Activated CD4-positive, alpha-beta T cell treated with anti-CD3 and anti-CD28 coated beads, Interleukin-2, Interleukin-4, amounts not matched to agents 100 ng/mL and 50 ng/mL, durations not matched to agents 16 hours and 8 hours (primary cell): ENCODE data around the gene PGM2.

Experiments
- DNase-seq: peaks from one replicate; pipeline ENCODE4 v3.0.0-alpha.2; 2020; ENCODE audit warnings: low spot score

PGM2 gene

DNA sequence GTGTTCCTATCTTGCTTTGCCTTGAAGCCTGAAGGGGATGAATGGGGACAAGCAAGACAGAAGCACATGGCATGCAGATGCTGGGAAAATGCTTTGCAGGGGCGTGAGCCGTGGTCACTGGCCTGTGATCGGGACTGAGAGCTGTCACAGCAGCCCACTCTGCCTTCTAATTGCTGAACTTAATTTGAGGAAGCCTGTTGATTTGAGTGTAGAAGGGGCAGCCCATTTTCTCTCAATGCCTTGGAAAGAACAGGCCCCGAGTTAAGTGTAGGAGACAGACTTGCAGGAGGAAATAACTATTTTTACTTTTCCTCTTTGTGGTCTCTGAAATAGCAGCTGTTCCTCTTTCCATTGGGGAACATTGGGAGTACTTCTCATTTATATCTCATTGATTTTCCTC, 38.3 kb downstream of the PGM2 start:
- DNase-seq, result no peak

DNA sequence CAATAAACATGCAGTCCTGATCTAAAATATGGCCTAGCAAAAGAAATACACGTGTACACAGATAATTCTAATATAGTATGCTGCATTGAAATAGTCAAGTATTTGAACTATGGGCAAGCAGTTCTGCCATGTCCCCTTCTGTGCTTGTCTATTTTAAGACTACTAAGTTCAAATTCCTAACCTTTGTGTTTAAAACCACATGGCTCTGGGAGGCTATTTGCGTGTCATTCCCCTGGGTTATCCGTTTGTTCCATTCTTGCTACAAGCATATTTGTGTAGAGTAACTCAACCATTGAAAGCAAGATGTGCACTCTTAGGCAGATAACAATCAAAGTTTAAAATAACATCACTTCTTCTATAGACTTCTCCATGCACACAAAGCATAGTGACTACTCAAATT, 39.0 kb downstream of the PGM2 start:
- DNase-seq, result no peak

DNA sequence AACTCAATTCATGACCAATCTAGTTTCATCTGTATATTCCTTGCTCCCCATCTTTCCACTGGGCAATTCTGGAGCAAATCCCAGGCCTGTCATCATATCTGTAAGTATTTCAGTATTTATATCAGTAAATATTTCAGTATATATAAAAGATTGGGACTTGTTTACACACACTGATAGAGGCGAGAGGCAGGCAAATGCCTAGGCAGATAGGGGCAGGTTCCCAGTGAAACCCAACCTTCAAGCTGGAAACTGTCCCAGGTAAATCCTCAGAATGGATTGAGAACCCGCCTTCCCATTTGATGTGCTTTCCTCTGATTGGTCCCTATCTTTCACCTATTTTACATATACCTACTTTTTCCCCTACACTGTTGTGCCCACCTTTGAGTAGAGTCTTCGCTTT, 40.6 kb downstream of the PGM2 start:
- DNase-seq, result no peak

DNA sequence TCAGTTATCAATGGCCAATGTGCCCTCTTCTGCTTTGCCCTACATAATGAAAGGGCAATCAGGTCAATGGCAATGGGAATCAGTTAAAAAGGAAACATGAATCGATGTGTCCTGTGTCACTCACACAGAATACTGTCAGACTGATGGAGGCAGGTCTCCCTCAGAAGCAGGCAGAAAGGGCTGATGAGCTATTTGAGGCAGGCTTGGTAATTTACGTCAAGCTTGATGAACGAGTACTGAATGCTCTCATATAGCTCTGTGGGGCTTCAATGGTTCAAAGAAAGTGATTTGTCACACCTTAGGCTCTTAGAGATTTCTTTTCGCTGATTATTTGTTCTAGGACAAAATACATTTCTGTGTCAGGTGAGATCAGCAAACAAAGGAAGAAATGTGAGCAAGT, 41.8 kb downstream of the PGM2 start:
- no peak for DNase-seq

DNA sequence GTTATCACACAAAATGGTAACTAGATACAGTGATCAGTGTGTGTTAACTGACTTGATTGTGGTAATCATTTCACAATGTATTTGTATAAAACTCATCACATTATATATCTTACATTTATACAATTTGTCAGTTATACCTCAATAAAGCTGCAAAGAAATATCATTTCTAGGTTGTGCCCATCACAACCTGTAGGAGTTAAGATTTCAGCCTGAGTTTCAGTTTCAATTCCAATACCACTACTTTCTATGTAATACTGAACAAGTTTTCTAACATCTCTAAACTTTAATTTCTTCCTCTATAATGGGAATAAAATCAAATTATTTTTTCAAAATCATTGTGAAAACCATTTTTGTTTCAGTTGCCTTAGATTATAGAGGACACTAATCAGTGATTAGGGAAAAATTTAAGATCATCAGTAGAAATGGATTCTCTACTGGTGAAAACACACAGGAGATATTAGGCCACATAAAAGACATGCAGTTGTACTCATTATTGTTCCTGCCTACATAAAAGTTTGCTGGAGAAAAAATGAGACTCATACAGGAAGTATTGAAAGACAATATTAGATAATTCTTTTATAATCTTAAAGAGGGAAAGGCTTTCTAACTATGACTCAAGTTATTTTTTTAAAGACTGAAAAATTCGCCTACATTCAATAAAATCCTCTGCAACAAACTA, 46.0 kb downstream of the PGM2 start:
- DNase-seq, result no peak

DNA sequence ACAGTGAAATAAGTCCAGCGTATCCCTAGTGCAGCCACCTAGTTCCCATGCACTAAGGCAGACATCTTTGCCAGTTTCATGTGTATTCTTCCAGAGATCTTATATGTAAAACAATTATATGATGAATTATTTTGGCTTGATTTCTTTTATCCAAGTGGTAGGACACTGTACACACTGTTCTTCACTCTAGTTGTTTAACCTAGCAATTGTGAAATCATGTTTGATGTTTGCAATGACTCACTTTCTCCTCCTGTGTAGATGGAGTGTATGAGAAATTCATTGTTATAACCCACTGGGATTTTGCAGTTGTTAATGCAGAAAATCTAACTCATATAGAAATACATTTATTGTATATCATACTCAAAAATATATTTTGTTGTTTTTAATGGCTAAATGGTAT, 46.9 kb downstream of the PGM2 start:
- DNase-seq, result no peak

DNA sequence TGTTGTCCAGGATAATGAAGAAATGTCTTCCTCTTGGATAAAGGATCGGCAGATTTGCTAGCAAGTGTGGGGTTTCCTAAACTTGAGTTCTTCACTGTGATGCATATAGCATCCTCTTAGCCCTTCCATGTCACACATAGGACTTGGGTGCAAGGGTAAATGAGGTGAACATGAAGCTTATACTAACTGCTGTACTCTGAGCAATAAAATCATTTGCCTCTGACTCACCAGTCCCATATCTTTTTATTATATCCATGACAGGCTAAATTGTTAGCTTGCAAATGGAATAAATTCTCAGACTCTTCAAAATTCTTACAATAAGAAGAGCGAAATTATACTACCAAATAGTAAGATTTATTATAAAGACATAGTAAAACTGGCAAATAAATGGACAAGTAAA, 49.7 kb downstream of the PGM2 start:
- DNase-seq, result no peak

DNA sequence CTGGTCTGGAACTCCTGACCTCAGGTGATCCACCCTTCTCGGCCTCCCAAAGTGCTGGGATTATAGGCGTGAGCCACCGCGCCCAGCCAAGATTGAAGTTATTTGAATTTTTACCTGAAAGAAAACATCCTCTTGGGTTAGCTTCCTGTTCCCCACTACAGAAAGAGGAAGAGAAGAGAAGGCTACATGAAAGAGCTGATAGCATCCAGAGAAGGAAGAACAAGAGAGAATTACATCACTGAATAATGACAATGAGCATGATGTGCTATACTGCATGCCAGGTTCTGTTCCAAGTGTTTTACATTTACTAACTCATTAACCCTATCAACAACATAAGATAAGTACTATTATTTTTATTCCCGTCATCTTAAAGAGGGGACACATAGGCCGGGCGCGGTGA, 52.9 kb downstream of the PGM2 start:
- no peak for DNase-seq

DNA sequence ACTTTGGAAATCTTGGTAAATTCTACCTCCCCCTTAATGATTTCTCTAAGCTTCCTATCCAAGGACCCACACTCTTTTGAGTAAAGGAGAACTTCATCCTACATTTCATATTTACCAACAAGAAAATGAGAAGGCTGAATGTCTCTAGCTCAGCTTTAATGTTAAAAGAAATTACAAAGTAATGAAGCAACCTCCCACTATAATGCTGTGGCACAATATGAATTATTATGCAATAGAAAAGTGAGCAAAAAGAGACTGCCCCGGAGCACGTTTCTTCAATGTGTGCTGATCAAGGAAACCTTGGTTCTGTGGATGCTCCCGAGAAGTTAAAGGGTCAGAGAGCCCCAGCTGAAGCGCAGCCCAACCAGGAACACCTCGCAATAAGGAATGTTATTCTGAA, 55.3 kb downstream of the PGM2 start:
- no peak for DNase-seq

DNA sequence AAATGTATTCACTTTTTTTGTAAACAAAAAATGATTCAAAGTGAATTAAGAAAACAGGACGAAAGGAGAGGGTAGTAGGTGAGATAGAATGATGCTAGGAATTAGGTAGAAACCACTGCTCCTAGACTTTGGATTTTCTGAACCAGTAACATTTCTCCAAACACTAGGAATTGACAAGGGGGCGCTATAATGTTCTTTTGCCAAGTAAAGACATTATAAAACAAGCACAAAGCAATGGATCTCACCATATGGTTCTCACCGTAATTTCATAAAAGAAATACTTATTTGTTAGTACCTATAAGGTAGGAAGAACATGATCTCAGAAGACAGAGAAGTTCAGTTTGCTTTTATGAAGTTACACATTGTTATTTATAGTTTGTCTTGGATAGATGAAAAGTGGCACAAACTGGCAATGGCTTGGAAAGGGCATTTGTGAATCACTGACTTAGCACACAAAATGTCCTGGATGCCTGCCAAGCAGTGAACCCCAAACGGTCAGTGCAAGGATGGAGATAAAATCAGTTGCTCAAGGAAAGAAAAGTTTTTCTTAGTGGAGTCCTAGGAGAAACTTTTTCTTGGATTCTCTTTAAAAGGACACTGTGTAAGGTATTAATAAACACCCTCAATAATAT, 56.3 kb downstream of the PGM2 start:
- no peak for DNase-seq

DNA sequence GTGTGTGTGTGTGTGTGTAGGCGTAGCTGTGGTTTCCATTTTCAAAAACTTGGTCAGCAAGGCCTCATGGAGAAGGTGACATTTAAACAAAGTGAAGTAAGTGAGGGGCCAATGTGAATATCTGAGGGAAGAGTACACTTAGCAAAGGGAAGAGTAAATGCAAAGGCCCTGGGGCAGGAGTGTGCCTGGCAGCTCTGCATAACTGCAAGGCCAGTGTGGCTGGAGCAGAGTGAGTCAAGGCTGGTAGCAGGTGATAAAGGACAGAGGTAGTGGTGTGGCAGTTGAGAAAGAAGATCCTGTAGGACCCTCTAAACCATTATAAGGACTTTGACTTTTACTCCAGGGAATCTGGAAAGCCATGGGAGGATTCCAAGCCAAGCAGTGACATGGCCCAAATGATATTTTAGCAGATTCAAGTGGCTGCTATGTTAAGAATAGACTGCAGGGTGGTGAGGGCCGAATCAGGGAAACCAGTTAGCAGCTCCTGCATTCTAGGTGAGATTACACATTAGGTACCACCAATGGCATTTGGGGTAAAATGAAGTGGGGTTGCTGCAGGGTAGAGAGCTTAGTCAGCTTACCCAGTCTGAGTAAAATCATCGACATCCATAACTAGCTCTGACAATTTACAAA, 58.5 kb downstream of the PGM2 start:
- no peak for DNase-seq

DNA sequence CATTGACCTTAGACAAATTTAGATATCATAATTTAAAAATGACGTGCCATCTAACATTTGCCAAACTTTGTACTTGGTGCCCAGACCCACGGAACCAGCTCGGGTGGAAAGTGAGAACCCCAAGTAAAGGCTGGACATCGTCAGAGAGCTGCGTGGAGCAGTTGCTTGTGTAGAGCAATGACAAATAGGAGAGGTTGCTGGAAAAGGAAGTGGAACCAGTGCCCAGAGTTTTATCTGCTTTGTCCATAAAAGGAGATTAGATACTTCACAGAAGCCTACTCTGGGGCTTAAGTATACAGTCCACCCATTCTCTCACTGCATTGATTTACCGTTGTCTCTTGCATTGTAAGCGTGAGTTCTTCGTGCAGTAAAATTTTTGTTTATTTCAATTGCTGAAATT, 59.0 kb downstream of the PGM2 start:
- no peak for DNase-seq

DNA sequence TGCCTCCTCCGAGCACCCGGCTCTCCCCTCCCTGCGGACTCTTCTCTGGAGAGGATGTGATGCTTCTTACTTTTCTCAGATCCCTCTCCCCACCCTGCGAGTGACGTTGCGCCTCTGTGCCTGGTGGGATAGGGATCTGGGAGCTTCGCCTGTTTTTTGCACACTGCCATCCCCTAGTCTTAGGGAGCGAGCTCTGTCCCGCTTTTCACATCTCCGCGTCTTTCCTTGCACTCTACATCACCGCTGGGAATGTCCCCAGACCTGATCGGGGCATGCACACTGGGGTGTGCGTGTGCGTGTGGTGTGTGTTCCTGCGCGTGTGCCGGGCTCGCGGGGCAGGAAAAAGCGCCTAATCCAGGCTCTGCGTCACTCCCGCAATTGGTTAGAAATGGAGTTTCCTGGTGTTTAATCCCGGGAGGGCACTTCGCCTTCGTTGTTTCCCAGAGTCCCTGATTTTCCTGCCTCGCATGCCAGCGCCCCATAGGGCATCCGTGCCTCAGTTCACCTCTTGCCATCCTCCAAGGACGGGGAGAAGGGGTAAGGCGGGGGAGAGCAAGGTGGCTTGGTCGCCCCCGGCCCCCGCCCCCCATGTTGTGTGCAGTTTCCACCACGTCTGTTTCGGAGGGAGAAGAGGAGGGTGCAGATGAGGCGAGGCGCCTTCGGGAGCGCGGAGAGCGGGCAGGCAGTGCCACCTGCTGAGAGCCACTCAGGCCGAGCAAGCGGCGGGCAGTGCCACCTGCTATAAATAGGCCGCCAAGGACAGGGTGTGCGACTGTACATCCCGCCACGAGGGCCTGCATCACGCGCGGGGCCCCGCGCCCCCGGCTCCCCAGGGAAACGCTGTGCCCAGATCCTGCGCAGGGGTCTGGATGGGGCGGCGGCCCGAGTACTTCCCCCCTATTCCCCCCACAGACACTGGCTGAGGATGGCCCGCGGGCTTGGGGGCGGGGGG, 63.6 kb downstream of the PGM2 start:
- peak; percentile 25 for DNase-seq

DNA sequence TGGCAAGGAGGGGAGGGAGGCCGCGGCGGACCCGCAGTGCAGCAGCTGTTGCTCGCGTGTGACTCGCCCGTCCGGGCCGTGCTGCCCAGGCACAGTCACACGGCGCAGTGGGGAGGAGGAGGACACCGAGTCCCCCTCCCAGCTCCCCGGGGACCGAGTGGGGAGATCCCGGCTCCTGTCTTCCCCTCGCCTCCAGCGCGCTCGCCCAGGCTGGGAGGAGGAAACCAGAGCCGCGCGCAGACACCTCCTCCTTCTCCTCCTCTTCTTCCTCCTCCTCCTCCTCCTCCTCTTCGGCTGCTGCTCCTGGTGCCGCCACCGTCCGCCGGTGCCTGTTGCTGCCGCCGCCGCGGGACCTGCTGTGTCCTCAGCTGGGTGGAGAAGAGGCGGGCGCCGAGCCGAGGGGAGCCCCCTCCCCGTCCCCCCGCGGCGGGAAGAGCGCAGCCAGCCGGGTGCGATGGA, 64.3 kb downstream of the PGM2 start, which contains the start of gene TBC1D1:
TSS of gene TBC1D1 (plus strand) at position 284 of the 459 bp plus-strand sequence. CDS start 11,012 bp downstream, outside the sequence.
- peak; percentile 38 for DNase-seq

DNA sequence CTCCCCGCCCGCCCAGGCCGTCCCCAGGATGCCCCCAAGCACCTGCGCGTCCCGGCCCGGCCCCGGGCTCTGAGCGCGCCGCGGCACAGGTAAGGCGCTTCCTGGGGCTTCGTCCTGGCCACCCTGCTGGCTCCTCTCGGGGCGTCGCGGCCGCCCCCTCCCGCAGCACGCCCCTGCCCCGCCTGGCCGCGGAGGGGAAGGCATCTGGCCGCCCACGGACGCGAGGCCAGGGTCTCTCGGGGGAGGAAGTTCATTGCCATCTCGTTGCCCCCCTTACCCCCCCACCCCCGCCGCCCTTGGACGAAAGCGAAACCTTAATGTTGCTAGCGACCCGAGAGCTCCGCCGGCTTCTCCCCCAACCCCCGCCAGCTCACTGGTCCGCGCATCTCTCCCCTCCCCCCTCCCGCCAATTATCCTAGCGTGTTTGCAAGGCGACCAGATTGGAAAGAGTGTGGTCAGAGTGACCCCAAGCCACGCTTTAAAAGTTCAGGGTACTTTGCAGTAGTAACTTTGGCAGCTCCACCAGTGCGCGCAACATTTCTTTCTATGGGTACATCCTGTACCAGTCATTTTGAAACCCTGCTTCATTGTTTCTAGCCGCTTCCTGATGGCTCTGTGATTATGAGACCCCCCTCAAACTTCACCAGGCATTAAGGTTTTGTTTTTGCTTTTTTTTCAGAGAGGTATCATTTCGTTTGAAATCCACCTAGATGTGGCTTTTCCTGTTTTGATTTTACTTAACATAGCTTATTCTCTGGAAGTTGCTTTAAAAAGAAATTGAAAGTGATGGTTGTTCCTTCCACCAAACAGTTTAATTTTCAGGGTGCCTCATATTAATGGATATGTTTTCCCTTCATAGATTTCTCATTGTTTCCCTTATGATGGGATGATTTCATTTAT, 65.0 kb downstream of the PGM2 start:
- DNase-seq, result peak; percentile 91

DNA sequence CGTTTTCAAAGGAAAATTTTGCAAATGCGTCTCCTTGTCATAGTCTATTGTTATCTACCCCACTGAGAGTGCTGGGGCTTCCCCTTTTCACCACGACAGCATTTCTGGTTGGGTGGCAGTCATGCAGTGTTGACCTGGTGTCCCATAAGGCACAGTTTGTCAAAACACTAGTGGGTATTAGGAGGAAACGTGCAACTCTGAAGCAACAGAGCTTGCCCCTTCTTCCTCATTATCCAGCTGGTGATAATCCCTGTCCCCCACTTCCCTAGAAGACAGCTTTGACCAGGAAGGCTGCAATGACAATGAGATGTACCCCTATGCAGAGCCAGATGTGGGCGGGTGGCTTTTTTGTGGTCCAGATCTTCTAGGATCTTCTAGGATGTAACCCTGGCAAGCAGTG, 66.2 kb downstream of the PGM2 start:
- DNase-seq, result peak; percentile 36

DNA sequence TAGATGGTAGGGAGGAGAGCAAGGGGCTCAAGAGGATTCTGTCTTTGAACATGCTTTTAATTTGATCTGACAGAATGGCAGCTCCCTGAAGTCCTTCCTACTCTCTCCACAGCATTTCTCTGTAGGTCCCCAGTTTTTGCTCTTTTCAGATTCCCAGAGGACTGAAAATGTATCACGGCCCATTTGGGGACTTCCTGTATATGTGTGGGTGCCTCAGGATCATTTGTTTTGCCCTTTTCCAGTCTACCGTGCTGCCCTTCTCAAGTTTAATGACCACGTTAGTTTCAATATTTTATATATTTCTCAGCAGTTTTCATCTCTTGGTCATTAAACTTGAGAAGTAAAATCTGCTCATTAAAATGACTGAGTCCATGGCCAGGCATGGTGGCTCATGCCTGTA, 66.7 kb downstream of the PGM2 start:
- no peak for DNase-seq

DNA sequence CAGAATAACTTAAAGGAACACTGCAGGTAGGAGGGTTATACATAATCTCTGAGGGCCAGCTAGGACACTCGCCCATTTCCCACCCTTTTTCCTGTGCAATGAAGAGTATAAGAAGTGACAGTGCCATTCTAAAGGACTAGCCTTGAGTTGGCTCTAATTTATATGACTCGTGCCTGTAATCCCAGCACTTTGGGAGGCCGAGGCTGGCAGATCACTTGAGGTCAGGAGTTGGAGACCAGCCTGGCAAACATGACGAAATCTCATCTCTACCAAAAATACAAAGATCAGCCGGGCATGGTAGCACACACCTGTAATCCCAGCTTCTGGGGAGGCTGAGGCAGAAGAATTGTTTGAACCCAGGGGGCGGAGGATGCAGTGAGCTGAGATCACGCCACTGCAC, 68.8 kb downstream of the PGM2 start:
- no peak for DNase-seq

DNA sequence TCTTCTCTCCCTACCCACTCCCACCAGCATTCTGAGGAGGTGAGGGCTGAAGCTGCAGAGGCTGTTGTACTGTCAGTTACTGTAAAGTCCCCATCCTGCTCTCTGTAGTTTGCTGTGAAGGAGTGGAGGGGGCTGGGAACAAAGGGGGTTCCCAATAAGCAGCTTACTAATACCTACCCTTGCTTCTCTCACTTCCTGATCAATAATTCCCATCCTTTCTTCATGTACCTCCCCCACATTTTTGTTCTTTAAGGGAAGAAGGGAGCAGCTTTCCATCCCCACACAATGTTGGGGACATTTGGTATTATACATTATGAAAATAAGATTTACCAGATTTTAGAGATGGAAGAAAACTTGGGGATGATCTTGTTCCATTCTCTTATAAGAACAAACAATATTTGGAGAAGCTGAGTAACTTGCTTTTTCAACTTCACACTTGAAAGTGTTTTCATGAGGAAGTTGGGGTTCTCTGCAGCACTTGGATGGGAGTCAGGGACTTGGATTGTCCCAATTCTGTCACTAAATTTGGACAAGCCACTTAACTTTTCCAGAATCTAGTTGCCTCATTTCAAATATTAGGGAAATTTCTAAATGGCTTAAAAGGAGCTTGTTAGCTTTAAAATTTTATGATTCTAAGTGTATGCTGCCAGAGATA, 69.8 kb downstream of the PGM2 start:
- DNase-seq, result no peak

DNA sequence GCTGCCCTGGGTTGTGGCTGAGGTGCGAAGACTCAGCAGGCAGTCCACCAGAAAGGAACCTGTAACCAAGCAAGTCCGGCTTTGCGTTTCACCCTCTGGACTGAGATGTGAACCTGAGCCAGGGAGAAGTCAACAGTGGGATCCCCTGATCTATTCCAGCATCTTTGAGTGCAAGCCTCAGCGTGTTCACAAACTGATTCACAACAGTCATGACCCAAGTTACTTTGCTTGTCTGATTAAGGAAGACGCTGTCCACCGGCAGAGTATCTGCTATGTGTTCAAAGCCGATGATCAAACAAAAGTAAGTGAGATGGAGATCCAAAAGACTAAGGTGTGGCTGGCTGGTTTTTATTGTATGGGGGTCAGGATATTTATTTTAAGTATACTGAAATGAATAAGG, 75.7 kb downstream of the PGM2 start:
- DNase-seq, result no peak
